Neuronal stem cell (in vitro differentiated cells): ENCODE data around the gene UEVLD.

Experiments
- DNase-seq: peaks from one replicate; pipeline ENCODE4 v3.0.0-alpha.2; 2013; ENCODE audit warnings: low spot score
- H2AFZ ChIP-seq: one replicate; pipeline ENCODE4 v1.6.1; 2013; ENCODE audit warnings: mild to moderate bottlenecking, low read length, inconsistent platforms
- H2AK5ac ChIP-seq: 2 replicates; pipeline ENCODE4 v1.6.1; 2013; ENCODE audit warnings: low read depth, mild to moderate bottlenecking, inconsistent platforms, low read length, moderate library complexity, mixed read lengths
- H2BK120ac ChIP-seq: 2 replicates; pipeline ENCODE4 v1.6.1; 2013; ENCODE audit warnings: low read depth, mild to moderate bottlenecking, inconsistent platforms, low read length, moderate library complexity, mixed read lengths
- H2BK12ac ChIP-seq: one replicate; pipeline ENCODE4 v1.6.1; 2013; ENCODE audit warnings: low read length, inconsistent platforms
- H2BK15ac ChIP-seq: 2 replicates; pipeline ENCODE4 v1.6.1; 2013; ENCODE audit warnings: mild to moderate bottlenecking, low read length, inconsistent platforms, mixed read lengths
- H2BK5ac ChIP-seq: one replicate; pipeline ENCODE4 v1.6.1; 2013; ENCODE audit warnings: inconsistent platforms, mild to moderate bottlenecking, low read length, moderate library complexity
- H3K14ac ChIP-seq: one replicate; pipeline ENCODE4 v1.6.1; 2013; ENCODE audit warnings: low read length, inconsistent platforms
- H3K18ac ChIP-seq: 2 replicates; pipeline ENCODE4 v1.6.1; 2013; ENCODE audit warnings: low read length, inconsistent platforms
- H3K23ac ChIP-seq: 2 replicates; pipeline ENCODE4 v1.6.1; 2013; ENCODE audit warnings: low read depth, mild to moderate bottlenecking, mixed read lengths, low read length, inconsistent platforms; ENCODE audit not compliant: poor library complexity
- H3K27ac ChIP-seq: replicated peaks from 3 replicates; pipeline ENCODE4 v1.5.1; 2013; ENCODE audit warnings: low read length, inconsistent platforms
- H3K27me3 ChIP-seq, 3 experiments: 2 replicates each; pipeline ENCODE4 v1.6.1; 2013; ENCODE audit warnings: low read length in 3 of 3, mild to moderate bottlenecking in 2 of 3, inconsistent platforms in 1 of 3, low read depth in 1 of 3, mixed read lengths in 1 of 3, moderate library complexity in 1 of 3; ENCODE audit not compliant: control insufficient read depth in 3 of 3, insufficient read depth in 3 of 3
- H3K36me3 ChIP-seq, 2 donors: replicated peaks in 1 of 2; 2 replicates each; pipeline ENCODE4 v1.6.1; 2013; ENCODE audit warnings: low read length in 2 of 2; ENCODE audit not compliant: control insufficient read depth in 2 of 2, insufficient read depth in 2 of 2
- H3K4ac ChIP-seq: 2 replicates; pipeline ENCODE4 v1.6.1; 2013; ENCODE audit warnings: inconsistent platforms, mild to moderate bottlenecking, low read length, moderate library complexity
- H3K4me1 ChIP-seq, 2 donors: 1 replicate in 1 of 2; 2 replicates in 1 of 2; pipeline ENCODE4 v1.6.1; 2013; ENCODE audit warnings: low read length in 2 of 2, low read depth in 1 of 2; ENCODE audit not compliant: control insufficient read depth in 2 of 2, insufficient read depth in 1 of 2
- H3K4me2 ChIP-seq: one replicate; pipeline ENCODE4 v1.6.1; 2013; ENCODE audit warnings: mild to moderate bottlenecking, low read length, inconsistent platforms; ENCODE audit not compliant: insufficient read depth, poor library complexity, severe bottlenecking
- H3K4me3 ChIP-seq, 2 donors: 2 replicates each; pipeline ENCODE4 v1.5.1; 2013; ENCODE audit warnings: low read length in 2 of 2, mild to moderate bottlenecking in 2 of 2, inconsistent platforms in 1 of 2, moderate library complexity in 1 of 2
- H3K79me1 ChIP-seq: one replicate; pipeline ENCODE4 v1.6.1; 2013; ENCODE audit warnings: low read depth, mild to moderate bottlenecking, inconsistent platforms, low read length, moderate library complexity
- H3K9ac ChIP-seq: one replicate; pipeline ENCODE4 v1.6.1; 2013; ENCODE audit warnings: mild to moderate bottlenecking, low read depth, low read length, inconsistent platforms; ENCODE audit not compliant: poor library complexity
- H3K9me3 ChIP-seq, 2 donors: replicated peaks in 1 of 2; 2 replicates each; pipeline versions ENCODE3 to v1.6.1; 2013; ENCODE audit warnings: low read length in 2 of 2, mild to moderate bottlenecking in 2 of 2, inconsistent platforms in 1 of 2, low read depth in 1 of 2, mixed read lengths in 1 of 2, moderate library complexity in 1 of 2; ENCODE audit not compliant: control insufficient read depth in 2 of 2, insufficient read depth in 1 of 2
- H4K8ac ChIP-seq: one replicate; pipeline ENCODE4 v1.6.1; 2013; ENCODE audit warnings: low read depth, mild to moderate bottlenecking, inconsistent platforms, low read length, moderate library complexity
- H4K91ac ChIP-seq: one replicate; pipeline ENCODE4 v1.6.1; 2013; ENCODE audit warnings: low read length, low read depth, mild to moderate bottlenecking, inconsistent platforms; ENCODE audit not compliant: poor library complexity
- WGBS, 2 donors: extraction: QIAGEN DNeasy Blood & Tissue Kit; methylation state at CpG; one replicate each; pipeline ENCODE4 v1.1.7; 2013; ENCODE audit warnings: missing lambda C conversion rate in 2 of 2, mixed read lengths in 1 of 2; ENCODE audit not compliant: insufficient read length in 2 of 2, insufficient replicate concordance in 1 of 2; ENCODE audit errors: extremely low coverage in 2 of 2; 5-methylcytosine and 5-hydroxymethylcytosine counted together

The UEVLD gene

DNA sequence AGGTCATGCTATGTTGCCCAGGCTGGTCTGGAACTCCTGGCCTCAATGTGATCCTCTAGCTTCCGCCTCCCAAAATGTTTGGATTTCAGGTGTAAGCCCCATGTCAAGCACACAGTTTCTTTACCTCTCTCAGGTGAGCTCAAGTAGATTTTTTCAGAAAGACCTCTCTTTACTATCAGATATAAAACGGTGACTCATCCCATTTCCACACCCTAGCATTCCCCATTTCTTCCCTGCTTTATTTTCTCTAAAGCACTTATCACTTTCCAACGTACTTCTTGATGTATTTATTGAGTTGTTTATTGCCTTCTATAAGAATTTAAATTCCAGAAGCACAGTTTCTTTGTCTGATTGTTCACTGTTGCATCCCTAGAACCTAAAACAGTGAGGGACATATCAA is 65.5 kb downstream of the UEVLD start:
- Histone ChIP-seq H3K4me3 (no peak overlapping the region), H3K79me1 (peaks cover 3% of the 10 kb centered on the region), H4K91ac (no peak overlapping the region), H2BK15ac (no peak overlapping the region), H4K8ac (no peak overlapping the region), H3K4me1 (peaks cover 2 to 8% of the 10 kb centered on the region in 2 donors), H2BK12ac (no peak overlapping the region), H3K4me2 (no peak overlapping the region), H3K27me3 (no peaks in the 10 kb centered on the region), H3K27ac (no peak overlapping the region), H3K9me3 (no peaks in the 10 kb centered on the region), H2AK5ac (no peak overlapping the region), H2BK120ac (no peak overlapping the region), H2AFZ (no peak overlapping the region), H3K9ac (no peak overlapping the region), H3K14ac (no peak overlapping the region), H3K18ac (no peak overlapping the region), H3K23ac (no peak overlapping the region), H3K36me3 (peaks cover 8 to 43% of the 10 kb centered on the region in 2 donors), H3K4ac (no peak overlapping the region), H2BK5ac (no peak overlapping the region)
- no peak for DNase-seq
- WGBS, 2 donors: no CpG with 5 or more reads among the region's 3 CpGs

DNA sequence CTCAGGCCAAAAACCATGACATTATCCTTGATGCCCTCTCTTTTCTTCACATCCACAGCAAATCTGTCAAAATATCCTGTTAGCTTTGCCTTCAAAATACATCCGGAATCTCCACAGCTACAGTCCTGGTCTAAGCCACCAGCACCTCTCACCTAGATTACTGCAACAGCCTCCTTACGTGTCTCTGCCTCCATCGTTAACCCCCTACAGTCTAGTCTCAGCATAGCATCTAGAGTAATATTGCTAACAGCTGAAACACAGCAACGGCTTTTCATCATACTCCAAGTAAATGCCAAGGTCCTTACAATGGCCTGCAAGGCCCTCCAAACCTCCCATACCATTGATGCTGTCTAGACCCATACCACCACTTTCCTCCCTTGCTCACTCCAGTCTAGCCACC is 66.1 kb downstream of the UEVLD start:
- no peak for DNase-seq
- Histone ChIP-seq H3K14ac (no peak overlapping the region), H3K36me3 (peaks cover 8 to 50% of the 10 kb centered on the region in 2 donors), H3K4me1 (peaks cover 0 to 4% of the 10 kb centered on the region in 2 donors), H2AK5ac (no peak overlapping the region), H3K9me3 (no peaks in the 10 kb centered on the region), H3K4ac (no peak overlapping the region), H2BK12ac (no peak overlapping the region), H2AFZ (no peak overlapping the region), H4K8ac (no peak overlapping the region), H3K9ac (no peak overlapping the region), H3K79me1 (peaks cover 3% of the 10 kb centered on the region), H3K4me3 (no peak overlapping the region), H2BK15ac (no peak overlapping the region), H3K23ac (no peak overlapping the region), H3K27me3 (no peaks in the 10 kb centered on the region), H3K4me2 (no peak overlapping the region), H4K91ac (no peak overlapping the region), H2BK120ac (no peak overlapping the region), H3K27ac (no peak overlapping the region), H2BK5ac (no peak overlapping the region), H3K18ac (no peak overlapping the region)
- WGBS, 2 donors: no CpG with 5 or more reads among the region's 4 CpGs

DNA sequence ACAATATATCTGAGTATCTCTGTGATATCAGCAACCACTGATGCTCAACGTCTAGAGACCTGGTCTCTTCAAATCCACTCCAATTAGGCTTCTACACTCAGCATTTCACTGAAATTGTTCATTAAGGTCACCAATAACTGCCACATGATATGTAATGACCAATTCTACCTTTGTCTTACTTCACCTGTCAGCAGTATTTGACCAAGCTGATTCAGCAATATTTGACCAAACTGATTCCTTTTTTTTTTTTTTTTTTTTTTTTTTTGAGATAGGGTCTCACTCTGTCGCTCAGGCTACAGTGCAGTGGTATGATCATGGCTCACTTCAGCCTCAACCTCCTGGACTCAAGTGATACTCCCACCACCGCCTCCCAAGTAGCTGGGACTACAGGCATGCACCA is 67.4 kb downstream of the UEVLD start:
- H2AK5ac ChIP-seq: no peak overlapping the region
- no peaks in the 10 kb centered on the region for H3K9me3 ChIP-seq
- no peak overlapping the region for H3K4me2 ChIP-seq
- H3K23ac ChIP-seq: no peak overlapping the region
- no peak for DNase-seq
- no peak overlapping the region for H2BK15ac ChIP-seq
- H4K91ac ChIP-seq: no peak overlapping the region
- H4K8ac ChIP-seq: no peak overlapping the region
- H3K4me1 ChIP-seq: peaks cover 0 to 4% of the 10 kb centered on the region in 2 donors
- H3K27me3 ChIP-seq: no peaks in the 10 kb centered on the region
- no peak overlapping the region for H2BK120ac ChIP-seq
- no peak overlapping the region for H2BK5ac ChIP-seq
- peaks cover 8 to 57% of the 10 kb centered on the region in 2 donors for H3K36me3 ChIP-seq
- no peak overlapping the region for H3K18ac ChIP-seq
- H3K27ac ChIP-seq: no peak overlapping the region
- H3K79me1 ChIP-seq: peaks cover 3% of the 10 kb centered on the region
- H3K14ac ChIP-seq: no peak overlapping the region
- no peak overlapping the region for H3K4me3 ChIP-seq
- no peak overlapping the region for H2AFZ ChIP-seq
- WGBS, 2 donors: no CpG with 5 or more reads among the region's 3 CpGs
- no peak overlapping the region for H3K9ac ChIP-seq
- H2BK12ac ChIP-seq: no peak overlapping the region
- H3K4ac ChIP-seq: no peak overlapping the region

DNA sequence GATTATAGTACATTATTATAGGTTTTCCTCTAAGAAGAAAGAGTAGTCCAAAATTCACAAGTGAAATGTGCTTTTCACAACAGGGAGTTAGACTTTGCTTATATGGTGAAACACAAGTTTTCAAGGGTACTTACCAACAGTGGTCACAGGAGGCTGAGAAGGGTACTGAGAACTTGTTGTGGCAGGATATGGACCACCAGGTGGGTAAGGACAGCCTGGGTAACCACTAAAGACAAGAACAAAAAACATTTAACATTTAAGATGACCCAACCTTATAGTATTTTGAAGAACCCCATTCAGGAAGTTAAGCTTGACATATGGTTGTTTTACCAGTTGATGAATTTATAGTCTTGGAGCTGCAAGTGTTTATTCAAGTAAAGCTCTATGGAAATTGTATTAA is 86.2 kb downstream of the UEVLD start:
- peaks cover 11 to 96% of the 10 kb centered on the region in 2 donors for H3K36me3 ChIP-seq
- no peak overlapping the region for H2AFZ ChIP-seq
- H3K27ac ChIP-seq: no peak overlapping the region
- H2AK5ac ChIP-seq: no peak overlapping the region
- no peaks in the 10 kb centered on the region for H3K79me1 ChIP-seq
- H3K4ac ChIP-seq: no peak overlapping the region
- no peak overlapping the region for H4K91ac ChIP-seq
- no peak overlapping the region for H2BK120ac ChIP-seq
- no peak overlapping the region for H3K4me2 ChIP-seq
- no peak for DNase-seq
- no peaks in the 10 kb centered on the region for H3K9me3 ChIP-seq
- no peak overlapping the region for H2BK12ac ChIP-seq
- H3K14ac ChIP-seq: no peak overlapping the region
- H3K27me3 ChIP-seq: no peaks in the 10 kb centered on the region
- H3K4me1 ChIP-seq: no peaks in the 10 kb centered on the region
- H4K8ac ChIP-seq: no peak overlapping the region
- no peak overlapping the region for H2BK5ac ChIP-seq
- H3K9ac ChIP-seq: no peak overlapping the region
- no peak overlapping the region for H3K18ac ChIP-seq
- no peak overlapping the region for H3K23ac ChIP-seq
- no peak overlapping the region for H3K4me3 ChIP-seq
- H2BK15ac ChIP-seq: no peak overlapping the region
